GM12891 (cell line): ENCODE results near the gene ITGA1.

Experiments used
- PAX5 ChIP-seq: IDR thresholded peaks from 2 replicates; pipeline ENCODE4 v1.6.1; 2011; ENCODE audit warnings: low read length, moderate library complexity, mild to moderate bottlenecking; ENCODE audit not compliant: insufficient read depth, severe bottlenecking
- POLR2A ChIP-seq: IDR thresholded peaks from 2 replicates; pipeline ENCODE4 v1.6.1; 2011; ENCODE audit warnings: low read depth, low read length, control low read depth
- POLR2AphosphoS5 ChIP-seq: IDR thresholded peaks from 2 replicates; pipeline ENCODE4 v1.6.1; 2011; ENCODE audit warnings: low read depth, low read length, control low read depth
- TAF1 ChIP-seq: IDR thresholded peaks from 2 replicates; pipeline ENCODE4 v1.6.1; 2011; ENCODE audit warnings: low read depth, low read length, control low read depth

DNA sequence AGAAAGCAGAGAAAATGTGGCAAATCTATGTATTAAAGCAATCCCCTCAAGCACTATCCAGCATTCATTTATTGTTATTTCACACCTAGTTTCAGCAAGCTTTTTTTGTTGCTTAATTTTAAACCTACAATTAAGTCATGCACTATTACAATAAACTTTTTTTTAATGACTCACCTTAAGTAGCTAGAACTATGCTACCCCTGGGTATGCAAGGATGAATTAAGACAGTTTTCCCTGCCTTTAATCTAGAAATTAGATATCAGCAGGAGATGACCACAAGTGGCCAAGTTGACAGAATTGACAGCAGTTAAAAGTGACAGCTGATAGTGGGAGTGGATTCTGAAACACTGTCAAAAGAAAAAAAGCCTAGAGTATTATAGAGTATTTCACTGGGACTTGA lies 20.0 kb downstream of the ITGA1 start:
- no peak for TF ChIP-seq POLR2AphosphoS5
- TF ChIP-seq POLR2A: no peak
- TF ChIP-seq PAX5: no peak
- no peak for TF ChIP-seq TAF1
